ENCODE measurements around the gene C1orf198. TPM values are rescaled to one million over a fixed set of nuclear protein-coding genes. Genes with fewer than 3 reads are reported as not detected.

Gene C1orf198
- total RNA-seq, 2 donors from 2014 or later: 3.7 to 20.6 TPM

GRCh38 chr1:230818901-230819300 lies 49.4 kb downstream of the C1orf198 start:
- H3K9me3 ChIP-seq (ENCODE audit: control insufficient read depth, low read length, poor library complexity, severe bottlenecking): no peaks in the 10 kb centered on the region
- Mint-ChIP-seq H3K27ac (no peak overlapping the region), H3K27me3 (peaks cover 37% of the 10 kb centered on the region), H3K36me3 (ENCODE audit: low read depth) (peaks cover 4% of the 10 kb centered on the region), H3K4me3 (no peak overlapping the region), H3K4me1 (peaks cover 4% of the 10 kb centered on the region)
- DNase-seq (no peak), ATAC-seq (no peak)

- ATAC-seq: no peak
- no peaks in the 10 kb centered on the region for H3K9me3 ChIP-seq (ENCODE audit: control insufficient read depth, low read length, poor library complexity, severe bottlenecking)
- no peak for DNase-seq
- H3K36me3 Mint-ChIP-seq (ENCODE audit: low read depth): peaks cover 4% of the 10 kb centered on the region
- peaks cover 37% of the 10 kb centered on the region for H3K27me3 Mint-ChIP-seq
- no peak overlapping the region for H3K27ac Mint-ChIP-seq
- no peak overlapping the region for H3K4me3 Mint-ChIP-seq
- peaks cover 4% of the 10 kb centered on the region for H3K4me1 Mint-ChIP-seq
Observed at GRCh38 chr1:230818367-230818766, 50.0 kb downstream of the C1orf198 start.

GRCh38 chr1:230816018-230816417 lies 52.3 kb downstream of the C1orf198 start:
- H3K27ac Mint-ChIP-seq: no peak overlapping the region
- no peaks in the 10 kb centered on the region for H3K9me3 ChIP-seq (ENCODE audit: control insufficient read depth, low read length, poor library complexity, severe bottlenecking)
- no peak overlapping the region for H3K4me3 Mint-ChIP-seq
- peaks cover 26% of the 10 kb centered on the region for H3K27me3 Mint-ChIP-seq
- ATAC-seq (no peak), DNase-seq (no peak)
- H3K4me1 Mint-ChIP-seq: no peaks in the 10 kb centered on the region
- peaks cover 3% of the 10 kb centered on the region for H3K36me3 Mint-ChIP-seq (ENCODE audit: low read depth)

GRCh38 chr1:230814949-230815692 lies 53.2 kb downstream of the C1orf198 start:
- Mint-ChIP-seq H3K36me3 (ENCODE audit: low read depth) (no peaks in the 10 kb centered on the region), H3K27ac (no peak overlapping the region), H3K4me1 (no peaks in the 10 kb centered on the region), H3K4me3 (no peak overlapping the region), H3K27me3 (peaks cover 17% of the 10 kb centered on the region)
- ATAC-seq (no peak), DNase-seq (no peak)
- H3K9me3 ChIP-seq (ENCODE audit: control insufficient read depth, low read length, poor library complexity, severe bottlenecking): no peaks in the 10 kb centered on the region

GRCh38 chr1:230812568-230812967 lies 55.8 kb downstream of the C1orf198 start:
- no peaks in the 10 kb centered on the region for H3K36me3 Mint-ChIP-seq (ENCODE audit: low read depth)
- no peak overlapping the region for H3K27ac Mint-ChIP-seq
- no peaks in the 10 kb centered on the region for H3K4me1 Mint-ChIP-seq
- DNase-seq: no peak
- H3K4me3 Mint-ChIP-seq: no peak overlapping the region
- peaks cover 13% of the 10 kb centered on the region for H3K27me3 Mint-ChIP-seq
- H3K9me3 ChIP-seq (ENCODE audit: control insufficient read depth, low read length, poor library complexity, severe bottlenecking): no peaks in the 10 kb centered on the region
- no peak for ATAC-seq

GRCh38 chr1:230809256-230809990 lies 58.9 kb downstream of the C1orf198 start:
- no peak overlapping the region for H3K4me3 Mint-ChIP-seq
- DNase-seq (no peak), ATAC-seq (no peak)
- no peaks in the 10 kb centered on the region for H3K36me3 Mint-ChIP-seq (ENCODE audit: low read depth)
- peaks cover 8% of the 10 kb centered on the region for H3K27me3 Mint-ChIP-seq
- no peak overlapping the region for H3K27ac Mint-ChIP-seq
- H3K4me1 Mint-ChIP-seq: no peaks in the 10 kb centered on the region
- no peaks in the 10 kb centered on the region for H3K9me3 ChIP-seq (ENCODE audit: control insufficient read depth, low read length, poor library complexity, severe bottlenecking)

GRCh38 chr1:230808281-230808872 lies 59.9 kb downstream of the C1orf198 start:
- H3K4me1 Mint-ChIP-seq: no peaks in the 10 kb centered on the region
- H3K9me3 ChIP-seq (ENCODE audit: control insufficient read depth, low read length, poor library complexity, severe bottlenecking): no peaks in the 10 kb centered on the region
- ATAC-seq (no peak), DNase-seq (no peak)
- H3K4me3 Mint-ChIP-seq: no peak overlapping the region
- H3K27ac Mint-ChIP-seq: no peak overlapping the region
- peaks cover 8% of the 10 kb centered on the region for H3K27me3 Mint-ChIP-seq
- no peaks in the 10 kb centered on the region for H3K36me3 Mint-ChIP-seq (ENCODE audit: low read depth)

- H3K9me3 ChIP-seq (ENCODE audit: control insufficient read depth, low read length, poor library complexity, severe bottlenecking): no peaks in the 10 kb centered on the region
- Mint-ChIP-seq H3K27ac (no peak overlapping the region), H3K27me3 (peaks cover 8% of the 10 kb centered on the region), H3K4me1 (no peaks in the 10 kb centered on the region), H3K4me3 (no peak overlapping the region), H3K36me3 (ENCODE audit: low read depth) (no peaks in the 10 kb centered on the region)
- ATAC-seq: no peak
- no peak for DNase-seq
Observed at GRCh38 chr1:230807561-230808280, 60.6 kb downstream of the C1orf198 start.

GRCh38 chr1:230807029-230807428 lies 61.3 kb downstream of the C1orf198 start:
- DNase-seq: no peak
- no peaks in the 10 kb centered on the region for H3K4me1 Mint-ChIP-seq
- no peak overlapping the region for H3K27ac Mint-ChIP-seq
- H3K4me3 Mint-ChIP-seq: no peak overlapping the region
- no peaks in the 10 kb centered on the region for H3K36me3 Mint-ChIP-seq (ENCODE audit: low read depth)
- peaks cover 11% of the 10 kb centered on the region for H3K27me3 Mint-ChIP-seq
- no peaks in the 10 kb centered on the region for H3K9me3 ChIP-seq (ENCODE audit: control insufficient read depth, low read length, poor library complexity, severe bottlenecking)
- no peak for ATAC-seq

GRCh38 chr1:230806552-230806951 lies 61.8 kb downstream of the C1orf198 start:
- Mint-ChIP-seq H3K4me3 (no peak overlapping the region), H3K4me1 (no peaks in the 10 kb centered on the region), H3K36me3 (ENCODE audit: low read depth) (peaks cover 2% of the 10 kb centered on the region), H3K27me3 (peaks cover 16% of the 10 kb centered on the region), H3K27ac (no peak overlapping the region)
- no peaks in the 10 kb centered on the region for H3K9me3 ChIP-seq (ENCODE audit: control insufficient read depth, low read length, poor library complexity, severe bottlenecking)
- ATAC-seq (no peak), DNase-seq (no peak)

GRCh38 chr1:230804396-230804795 lies 63.9 kb downstream of the C1orf198 start:
- H3K36me3 Mint-ChIP-seq (ENCODE audit: low read depth): peaks cover 2% of the 10 kb centered on the region
- ATAC-seq: no peak
- H3K4me3 Mint-ChIP-seq: no peak overlapping the region
- peaks cover 32% of the 10 kb centered on the region for H3K27me3 Mint-ChIP-seq
- peaks cover 2% of the 10 kb centered on the region for H3K4me1 Mint-ChIP-seq
- H3K9me3 ChIP-seq (ENCODE audit: control insufficient read depth, low read length, poor library complexity, severe bottlenecking): no peaks in the 10 kb centered on the region
- H3K27ac Mint-ChIP-seq: no peak overlapping the region
- DNase-seq: no peak

GRCh38 chr1:230800891-230801840 lies 67.2 kb downstream of the C1orf198 start:
- no peaks in the 10 kb centered on the region for H3K9me3 ChIP-seq (ENCODE audit: control insufficient read depth, low read length, poor library complexity, severe bottlenecking)
- Mint-ChIP-seq H3K27me3 (peaks cover 45% of the 10 kb centered on the region), H3K36me3 (ENCODE audit: low read depth) (peaks cover 2% of the 10 kb centered on the region), H3K4me1 (peaks cover 4% of the 10 kb centered on the region), H3K4me3 (no peak overlapping the region), H3K27ac (no peak overlapping the region)
- no peak for DNase-seq
- no peak for ATAC-seq

Measured in T-helper 17 cell (primary cell).